OCI-LY7 (cell line): ENCODE data around the gene STAMBP. TPM values are rescaled to one million over a fixed set of nuclear protein-coding genes. Genes with fewer than 3 reads are reported as not detected.

ENCODE experiments used
- BruUV-seq: library from RNA; stranded (reverse); fragments of 400-500 nt; replicated peaks from 2 replicates; lab custom pipeline; 2021; lab: Mats Ljungman, UMichigan
- CTCF ChIA-PET: fragments of 300-600 bp; sonication (Branson Sonifier 250); formaldehyde crosslinking; loops from one replicate; lab custom pipeline; 2022; ENCODE audit warnings: antibody characterized with exemption; ENCODE audit not compliant: unreplicated experiment; lab: Charles Lee
- POLR2A ChIA-PET: fragments of 300-600 bp; sonication (Branson Sonifier 250); formaldehyde crosslinking; loops from one replicate; lab custom pipeline; 2022; ENCODE audit warnings: antibody characterized with exemption; lab: Charles Lee
- DNase-seq: peaks from one replicate; pipeline ENCODE4 v3.0.0-alpha.2; 2015; ENCODE audit warnings: low spot score
- H2AFZ ChIP-seq: fragments of 200-600 bp; sonication (generic), shearing (Covaris generic); 2 replicates; pipeline ENCODE4 v1.6.1; 2014; ENCODE audit warnings: mild to moderate bottlenecking, antibody characterized with exemption, low read length, moderate library complexity
- H3K27ac ChIP-seq: fragments of 200-600 bp; sonication (generic); 2 replicates; pipeline ENCODE4 v1.5.1; 2014; ENCODE audit warnings: mixed run types, low read depth, mild to moderate bottlenecking, moderate library complexity, low read length, inconsistent platforms; ENCODE audit not compliant: poor library complexity, severe bottlenecking
- H3K36me3 ChIP-seq: fragments of 200-600 bp; sonication (generic); 2 replicates; pipeline ENCODE4 v1.6.1; 2014; ENCODE audit warnings: mild to moderate bottlenecking, antibody characterized with exemption, low read length, moderate library complexity, mixed read lengths; ENCODE audit not compliant: insufficient read depth
- H3K4me1 ChIP-seq: fragments of 200-600 bp; sonication (generic); 2 replicates; pipeline ENCODE4 v1.5.1; 2014; ENCODE audit warnings: mild to moderate bottlenecking, low read length; ENCODE audit not compliant: insufficient read depth, poor library complexity, severe bottlenecking
- H3K4me2 ChIP-seq: fragments of 200-600 bp; sonication (generic); 2 replicates; pipeline ENCODE4 v1.6.1; 2014; ENCODE audit warnings: mild to moderate bottlenecking, low read length
- H3K4me3 ChIP-seq: fragments of 200-600 bp; sonication (generic); 2 replicates; pipeline ENCODE4 v1.5.1; 2014; ENCODE audit warnings: mild to moderate bottlenecking, low read depth, low read length; ENCODE audit not compliant: poor library complexity, severe bottlenecking
- H3K79me2 ChIP-seq: fragments of 200-600 bp; sonication (generic); 2 replicates; pipeline ENCODE4 v1.6.1; 2016; ENCODE audit warnings: low read depth, mild to moderate bottlenecking, low read length, moderate library complexity, mixed read lengths; ENCODE audit not compliant: insufficient read depth
- H3K9me2 ChIP-seq: fragments of 200-600 bp; sonication (generic); 2 replicates; pipeline ENCODE4 v1.6.1; 2016; ENCODE audit warnings: mild to moderate bottlenecking, low read length, mixed read lengths; ENCODE audit not compliant: insufficient read depth
- H3K9me3 ChIP-seq: fragments of 200-600 bp; sonication (generic); 2 replicates; pipeline ENCODE4 v1.6.1; 2014; ENCODE audit warnings: mild to moderate bottlenecking, mixed run types, low read length, mixed read lengths
- H4K20me1 ChIP-seq: fragments of 200-600 bp; sonication (generic); 2 replicates; pipeline ENCODE4 v1.6.1; 2014; ENCODE audit warnings: mild to moderate bottlenecking, antibody characterized with exemption, low read length, moderate library complexity, mixed read lengths; ENCODE audit not compliant: insufficient read depth
- CTCF ChIP-seq: fragments of 200-600 bp; sonication (generic); conservative IDR thresholded peaks from 2 replicates; pipeline ENCODE4 v1.5.1; 2014; ENCODE audit warnings: mild to moderate bottlenecking, antibody characterized with exemption, low read length, moderate library complexity, mixed read lengths
- EZH2phosphoT487 ChIP-seq: fragments of 200-600 bp; sonication (generic); IDR thresholded peaks from 2 replicates; pipeline ENCODE4 v1.6.1; 2018; ENCODE audit warnings: low read depth, borderline replicate concordance, mild to moderate bottlenecking, mixed run types, antibody characterized with exemption, low read length, moderate library complexity, mixed read lengths
- intact Hi-C: fragments of 100-400 bp; cut with micrococcal nuclease; formaldehyde crosslinking; loops from one replicate; pipeline ENCODE4 v1.10.0; 2022; ENCODE audit not compliant: unreplicated experiment
- total RNA-seq, 2 experiments: library from RNA; depleted of rRNA in 1 of 2; stranded (reverse); fragments of >200 nt in 1 of 2; shearing (Covaris generic) in 1 of 2; gene quantifications; 2 replicates each; pipeline ENCODE4 v1.2.3, GENCODE V29; 2014 to 2022

The STAMBP gene
- total RNA-seq, 2 experiments from 2014 or later, result 27.2 to 43.7 TPM

- CTCF ChIA-PET, result no interaction called here
- no peak for DNase-seq
- H3K79me2 ChIP-seq, result no peaks in the 10 kb centered on the region
- H3K27ac ChIP-seq, result no peak overlapping the region
- no peaks in the 10 kb centered on the region for H3K9me3 ChIP-seq
- POLR2A ChIA-PET, result no interaction called here
- H3K4me3 ChIP-seq, result no peak overlapping the region
- H2AFZ ChIP-seq, result peak overlapping the region; percentile 8; the same call in 1 of the 2 replicates
- BruUV-seq, result no TSS peak
- H3K36me3 ChIP-seq, result no peaks in the 10 kb centered on the region
- intact Hi-C loops, result no loop called here
- H3K4me1 ChIP-seq, result no peaks in the 10 kb centered on the region
- no peaks in the 10 kb centered on the region for H3K9me2 ChIP-seq
- no peak overlapping the region for H3K4me2 ChIP-seq
- TF ChIP-seq CTCF (no peak), EZH2phosphoT487 (no peak)
- no peaks in the 10 kb centered on the region for H4K20me1 ChIP-seq
These were observed 68.5 kb downstream of the STAMBP start for GRCh38 chr2:73897240-73897583.

GRCh38 chr2:73897934-73898333 lies 69.2 kb downstream of the STAMBP start:
- Histone ChIP-seq H3K9me2 (no peaks in the 10 kb centered on the region), H2AFZ (no peak overlapping the region), H3K9me3 (no peaks in the 10 kb centered on the region), H3K79me2 (no peaks in the 10 kb centered on the region), H3K36me3 (no peaks in the 10 kb centered on the region), H3K4me1 (no peaks in the 10 kb centered on the region), H3K27ac (no peak overlapping the region), H3K4me2 (no peak overlapping the region), H4K20me1 (no peaks in the 10 kb centered on the region), H3K4me3 (no peak overlapping the region)
- DNase-seq, result no peak
- ChIA-PET POLR2A (no interaction called here), CTCF (no interaction called here)
- BruUV-seq, result no TSS peak
- no peak for TF ChIP-seq EZH2phosphoT487
- no peak for TF ChIP-seq CTCF
- intact Hi-C loops, result no loop called here

- BruUV-seq, result no TSS peak
- H2AFZ ChIP-seq, result no peak overlapping the region
- H3K36me3 ChIP-seq, result no peaks in the 10 kb centered on the region
- no peaks in the 10 kb centered on the region for H3K9me2 ChIP-seq
- TF ChIP-seq CTCF (no peak), EZH2phosphoT487 (no peak)
- intact Hi-C loops, result no loop called here
- no peaks in the 10 kb centered on the region for H4K20me1 ChIP-seq
- ChIA-PET POLR2A (interaction anchor here (0.6 to 1.0 kb wide), 2 partner anchors 59 to 197 kb away, joined by 3 read pairs; no protein-coding TSS in a partner anchor), CTCF (no interaction called here)
- H3K9me3 ChIP-seq, result no peaks in the 10 kb centered on the region
- DNase-seq, result no peak
- no peak overlapping the region for H3K27ac ChIP-seq
- H3K4me3 ChIP-seq, result no peak overlapping the region
- H3K4me2 ChIP-seq, result no peak overlapping the region
- H3K79me2 ChIP-seq, result no peaks in the 10 kb centered on the region
- no peaks in the 10 kb centered on the region for H3K4me1 ChIP-seq
These were observed 71.1 kb downstream of the STAMBP start for GRCh38 chr2:73899801-73900336.
